Ectodermal cell (in vitro differentiated cells): ENCODE data around the gene USP24.

ENCODE experiments used
- H3K27ac ChIP-seq: 2 replicates; pipeline ENCODE4 v1.7.0; 2013; ENCODE audit warnings: mild to moderate bottlenecking, low read depth, low read length; ENCODE audit not compliant: insufficient read depth, poor library complexity, severe bottlenecking
- H3K27me3 ChIP-seq: 2 replicates; pipeline ENCODE4 v1.7.0; 2013; ENCODE audit warnings: mild to moderate bottlenecking, low read length; ENCODE audit not compliant: insufficient read depth, control insufficient read depth, poor library complexity, severe bottlenecking
- H3K36me3 ChIP-seq: one replicate; pipeline ENCODE4 v1.7.0; 2013; ENCODE audit warnings: low read length; ENCODE audit not compliant: control insufficient read depth, insufficient read depth
- H3K4me1 ChIP-seq: one replicate; pipeline ENCODE4 v1.7.0; 2013; ENCODE audit warnings: low read length; ENCODE audit not compliant: control insufficient read depth, insufficient read depth
- H3K4me3 ChIP-seq: 2 replicates; pipeline ENCODE4 v1.7.0; 2013; ENCODE audit warnings: low read depth, low read length, control low read depth; ENCODE audit not compliant: insufficient read depth
- H3K9me3 ChIP-seq: 2 replicates; pipeline ENCODE4 v1.7.0; 2013; ENCODE audit warnings: mild to moderate bottlenecking, low read length, moderate library complexity; ENCODE audit not compliant: control insufficient read depth
- WGBS, 2 experiments: methylation state at CpG; one replicate each; pipeline ENCODE4 v1.1.7; 2013; ENCODE audit warnings: missing lambda C conversion rate in 2 of 2; 5-methylcytosine and 5-hydroxymethylcytosine counted together

Gene USP24

DNA sequence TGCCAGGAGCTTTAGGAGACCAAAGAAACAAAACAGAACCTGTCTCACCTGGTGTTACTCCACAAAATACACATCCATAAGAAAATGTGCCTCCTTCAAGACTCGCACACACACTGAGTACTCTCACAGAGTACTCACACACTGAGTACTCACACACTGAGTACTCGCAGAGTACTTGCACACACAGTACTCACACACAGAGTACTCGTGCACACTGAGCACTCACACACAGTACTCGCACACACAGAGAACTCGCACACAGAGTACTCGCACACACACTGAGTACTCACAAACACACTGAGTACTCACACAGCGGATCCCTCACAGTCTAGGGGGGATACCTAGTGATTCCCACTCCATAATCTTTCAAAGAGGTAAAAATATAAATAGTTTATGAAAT is 135.5 kb downstream of the USP24 start:
- Histone ChIP-seq H3K4me1 (no peaks in the 10 kb centered on the region), H3K27ac (no peak overlapping the region), H3K27me3 (no peaks in the 10 kb centered on the region), H3K4me3 (no peak overlapping the region), H3K9me3 (no peaks in the 10 kb centered on the region), H3K36me3 (peaks cover 39% of the 10 kb centered on the region)
- 95% methylated on average over 7 of the region's 7 CpGs for WGBS, 2 experiments

GRCh38 chr1:55078470-55078869 is 136.7 kb downstream of the USP24 start:
- H3K27ac ChIP-seq, result no peak overlapping the region
- H3K4me1 ChIP-seq, result no peaks in the 10 kb centered on the region
- peaks cover 47% of the 10 kb centered on the region for H3K36me3 ChIP-seq
- H3K27me3 ChIP-seq, result no peaks in the 10 kb centered on the region
- H3K4me3 ChIP-seq, result no peak overlapping the region
- 90 to 91% methylated on average over 3 of the region's 3 CpGs for WGBS, 2 experiments
- no peaks in the 10 kb centered on the region for H3K9me3 ChIP-seq

GRCh38 chr1:55076356-55076755 is 138.8 kb downstream of the USP24 start:
- peaks cover 40% of the 10 kb centered on the region for H3K36me3 ChIP-seq

DNA sequence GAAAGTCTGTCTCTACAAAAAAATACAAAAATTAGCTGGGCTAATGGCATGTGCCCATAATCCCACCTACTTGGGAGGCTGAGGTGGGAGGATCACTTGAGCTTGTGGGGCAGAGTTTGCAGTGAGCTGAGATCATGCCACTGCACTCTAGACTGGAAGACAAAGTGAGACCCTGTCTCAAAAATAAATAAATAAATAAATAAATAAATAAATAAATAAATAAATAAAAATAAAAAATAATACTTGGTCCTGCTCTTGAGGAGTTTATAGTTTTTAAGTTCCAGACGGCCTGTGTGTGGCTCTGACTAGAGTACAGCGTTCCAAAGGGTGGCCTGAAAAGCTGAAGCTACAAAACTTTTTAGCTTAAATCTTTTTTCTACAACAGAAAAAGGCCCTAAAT is 140.7 kb downstream of the USP24 start:
- Histone ChIP-seq H3K27ac (no peak overlapping the region), H3K27me3 (no peaks in the 10 kb centered on the region), H3K9me3 (no peaks in the 10 kb centered on the region), H3K4me3 (no peak overlapping the region), H3K4me1 (no peaks in the 10 kb centered on the region), H3K36me3 (peaks cover 42% of the 10 kb centered on the region)
- 94 to 97% methylated on average over 2 of the region's 2 CpGs for WGBS, 2 experiments

More at GRCh38 chr1:55076356-55076755, 138.8 kb downstream of the USP24 start:
- no peak overlapping the region for H3K27ac ChIP-seq
- H3K4me3 ChIP-seq, result no peak overlapping the region
- H3K27me3 ChIP-seq, result no peaks in the 10 kb centered on the region
- no peaks in the 10 kb centered on the region for H3K9me3 ChIP-seq
- 93 to 94% methylated on average over 1 of the region's 1 CpG for WGBS, 2 experiments
- no peaks in the 10 kb centered on the region for H3K4me1 ChIP-seq

DNA sequence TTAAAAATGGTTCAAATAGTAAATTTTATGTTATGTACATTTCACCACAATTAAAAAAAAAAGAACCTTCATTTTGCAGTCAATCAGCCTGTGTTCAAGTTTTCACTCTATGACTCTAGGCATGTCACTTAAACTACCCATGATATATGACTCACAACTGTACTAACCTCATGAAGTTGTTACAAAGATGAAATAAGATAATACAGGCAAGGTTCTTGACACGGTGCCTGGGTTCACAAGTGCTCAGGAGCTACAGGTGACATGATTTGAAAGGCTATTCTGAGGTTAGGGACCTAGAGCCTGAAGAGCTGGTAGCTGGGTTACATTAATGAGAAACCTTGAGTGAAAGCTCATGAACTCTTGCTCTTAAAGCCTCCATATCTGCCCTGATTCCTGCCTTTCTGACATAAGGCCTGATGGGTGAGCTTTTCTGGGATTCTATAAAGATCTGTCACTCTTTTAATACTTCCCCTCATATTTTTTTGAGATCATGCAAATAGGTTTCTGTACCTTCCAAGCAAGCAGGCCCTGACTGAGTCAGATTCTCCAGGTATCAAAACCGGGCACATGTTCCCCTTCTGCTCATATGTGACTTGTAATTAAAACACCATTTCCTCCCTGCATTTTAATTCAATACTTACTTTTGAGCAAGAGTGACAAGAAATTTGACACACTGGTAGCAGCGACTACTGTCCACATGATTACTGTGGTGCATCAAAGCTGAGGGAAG is 141.8 kb downstream of the USP24 start:
- Histone ChIP-seq H3K27me3 (no peaks in the 10 kb centered on the region), H3K36me3 (peaks cover 48% of the 10 kb centered on the region), H3K4me3 (no peak overlapping the region), H3K4me1 (no peaks in the 10 kb centered on the region), H3K27ac (no peak overlapping the region), H3K9me3 (no peaks in the 10 kb centered on the region)
- WGBS, 2 experiments, result 87 to 92% methylated on average over 3 of the region's 3 CpGs

GRCh38 chr1:55071477-55071876 is 143.7 kb downstream of the USP24 start:
- Histone ChIP-seq H3K9me3 (no peaks in the 10 kb centered on the region), H3K4me3 (no peak overlapping the region), H3K27me3 (no peaks in the 10 kb centered on the region), H3K27ac (no peak overlapping the region), H3K36me3 (peaks cover 50% of the 10 kb centered on the region), H3K4me1 (no peaks in the 10 kb centered on the region)
- 62 to 67% methylated on average over 8 of the region's 8 CpGs for WGBS, 2 experiments

DNA sequence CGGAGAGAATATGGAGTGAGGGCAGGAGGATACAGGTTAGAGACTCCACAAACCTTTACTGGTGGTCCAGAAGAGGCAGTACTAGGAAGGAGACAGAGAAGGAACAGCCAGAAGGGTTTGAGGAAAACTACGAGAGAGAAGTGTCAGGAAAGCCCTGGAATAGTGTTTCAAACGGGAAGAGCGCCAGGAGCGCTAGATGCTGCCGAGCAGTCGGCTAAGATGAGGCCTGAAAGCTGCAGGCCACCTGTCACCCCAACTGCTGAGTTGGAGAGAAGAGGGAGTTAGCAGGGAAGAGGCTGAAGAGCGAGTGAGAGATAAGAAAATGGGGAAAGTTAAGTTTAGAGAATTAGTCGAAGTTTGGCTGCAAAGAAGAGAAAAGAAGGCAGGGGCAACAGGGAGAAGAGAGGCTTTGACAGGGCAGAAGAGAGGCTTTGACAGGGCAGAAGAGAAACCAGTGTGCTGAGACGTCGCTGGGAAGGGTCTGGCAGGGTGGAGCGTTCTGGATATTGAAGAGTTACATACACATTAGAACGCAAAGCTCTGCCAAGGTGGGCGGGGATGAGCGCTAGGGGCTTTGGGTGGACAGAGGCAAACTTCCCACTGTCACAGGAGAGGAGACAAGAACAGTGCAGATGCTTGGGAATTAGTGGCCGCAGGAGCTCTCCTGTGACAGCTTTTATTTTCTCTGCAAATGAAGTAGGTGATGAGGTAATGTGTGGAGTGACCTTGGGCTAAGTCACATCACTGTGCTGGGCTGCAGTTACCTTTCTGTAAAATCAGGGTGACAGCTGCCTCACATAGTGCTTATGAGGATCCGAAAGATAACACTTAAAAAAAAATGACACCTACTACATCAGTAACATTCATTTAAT is 144.6 kb downstream of the USP24 start:
- no peaks in the 10 kb centered on the region for H3K27me3 ChIP-seq
- H3K9me3 ChIP-seq, result no peaks in the 10 kb centered on the region
- peaks cover 47% of the 10 kb centered on the region for H3K36me3 ChIP-seq
- no peak overlapping the region for H3K27ac ChIP-seq
- WGBS, 2 experiments, result 96% methylated on average over 17 of the region's 17 CpGs
- no peak overlapping the region for H3K4me3 ChIP-seq
- no peaks in the 10 kb centered on the region for H3K4me1 ChIP-seq

GRCh38 chr1:55069280-55069679 is 145.9 kb downstream of the USP24 start:
- 96% methylated on average over 7 of the region's 7 CpGs for WGBS, 2 experiments
- no peak overlapping the region for H3K4me3 ChIP-seq
- H3K27me3 ChIP-seq, result no peaks in the 10 kb centered on the region
- peaks cover 45% of the 10 kb centered on the region for H3K36me3 ChIP-seq
- no peaks in the 10 kb centered on the region for H3K9me3 ChIP-seq
- no peak overlapping the region for H3K27ac ChIP-seq
- no peaks in the 10 kb centered on the region for H3K4me1 ChIP-seq

DNA sequence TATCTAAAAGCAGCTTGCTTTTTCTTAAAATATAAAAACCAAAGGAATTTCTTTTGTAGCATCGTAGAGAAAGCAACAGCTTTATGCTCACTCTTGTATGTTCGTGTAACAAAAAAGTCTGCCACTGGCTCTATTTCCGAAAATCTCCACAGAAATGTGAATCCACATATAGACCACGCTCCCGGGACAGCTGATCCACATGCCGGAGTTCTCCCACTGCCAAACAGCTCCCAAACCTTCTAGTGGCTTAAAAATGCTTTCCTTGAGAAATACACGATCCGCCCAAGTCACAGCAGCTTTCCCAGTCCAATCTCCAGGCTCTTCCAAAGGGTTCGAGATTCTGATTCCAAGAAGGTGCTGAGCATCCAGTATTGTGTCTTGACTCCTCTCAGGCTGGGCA is 146.5 kb downstream of the USP24 start:
- no peak overlapping the region for H3K4me3 ChIP-seq
- 95 to 97% methylated on average over 9 of the region's 9 CpGs for WGBS, 2 experiments
- no peaks in the 10 kb centered on the region for H3K9me3 ChIP-seq
- H3K27ac ChIP-seq, result no peak overlapping the region
- peaks cover 39% of the 10 kb centered on the region for H3K36me3 ChIP-seq
- no peaks in the 10 kb centered on the region for H3K4me1 ChIP-seq
- no peaks in the 10 kb centered on the region for H3K27me3 ChIP-seq

DNA sequence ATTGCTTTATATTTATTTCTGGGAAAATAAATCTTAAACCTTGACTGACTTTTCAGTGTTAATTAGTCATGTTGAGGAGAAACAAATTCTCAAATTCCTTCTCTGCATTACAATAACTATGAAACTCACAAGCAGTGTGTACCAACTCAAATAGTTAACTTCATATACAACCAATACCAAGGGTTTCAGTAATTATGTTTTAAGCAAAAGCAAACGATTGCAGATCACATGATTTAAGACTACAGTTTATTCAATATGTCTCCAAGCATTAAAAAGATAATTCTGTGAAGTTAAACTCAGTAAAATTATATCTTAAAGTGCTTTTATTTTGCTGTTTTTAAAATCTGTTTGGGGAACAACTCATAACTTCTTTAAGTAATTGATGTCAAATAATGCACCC is 147.2 kb downstream of the USP24 start:
- Histone ChIP-seq H3K27me3 (no peaks in the 10 kb centered on the region), H3K36me3 (peaks cover 34% of the 10 kb centered on the region), H3K9me3 (no peaks in the 10 kb centered on the region), H3K4me3 (no peak overlapping the region), H3K27ac (no peak overlapping the region), H3K4me1 (no peaks in the 10 kb centered on the region)
- WGBS, 2 experiments, result 71 to 100% methylated on average over 1 of the region's 1 CpG
